ENCODE results near the gene SUV39H1. TPM values are rescaled to one million over a fixed set of nuclear protein-coding genes. Genes with fewer than 3 reads are reported as not detected.

SUV39H1 gene
- total and polyA plus RNA-seq, 9 of the 15 experiments (the other 6 are each of a cell fraction or from before 2014, with no cell fraction given), result 4.7 to 34.7 (median 17.9) TPM

DNA sequence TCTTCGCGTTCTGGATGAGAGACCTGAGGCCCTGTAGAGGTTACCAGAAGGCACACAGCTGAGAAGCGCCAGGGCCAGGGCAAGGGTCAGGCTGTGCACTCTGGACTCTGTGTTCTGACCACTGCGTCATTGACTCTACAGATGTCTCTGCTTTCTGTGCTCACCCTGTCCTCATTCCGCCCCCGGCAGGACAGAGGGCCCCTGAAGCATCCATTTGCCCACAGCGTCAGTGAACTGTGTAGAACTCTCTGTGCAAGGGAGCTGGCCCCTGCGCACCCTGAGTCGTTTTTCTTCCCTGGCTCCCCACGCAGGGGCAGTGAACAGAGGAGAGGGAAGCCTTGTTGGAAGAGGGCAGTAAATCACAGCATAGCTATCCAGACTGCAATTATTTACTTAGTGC is 19.0 kb upstream of the SUV39H1 start:
- H3K79me2 ChIP-seq (ENCODE audit: control insufficient read depth, insufficient read depth, low read length), result peaks cover 16% of the 10 kb centered on the region
- in situ Hi-C loops (cut with MboI), result no loop called here
- no peak for TF ChIP-seq PHB2 (IDR thresholded peaks at IDR 0.05; ENCODE audit: low read depth)
- TF ChIP-seq ZNF561 (CRISPR knock-in tag; conservative IDR thresholded peaks at IDR 0.05), result no peak
- no peak for TF ChIP-seq ZBTB8A (IDR thresholded peaks at IDR 0.05; ENCODE audit: partially characterized antibody)
- no peak for TF ChIP-seq PHF8 (IDR thresholded peaks at IDR 0.05; ENCODE audit: borderline replicate concordance, low read length)
- TF ChIP-seq DIDO1 (tag; IDR thresholded peaks at IDR 0.05; ENCODE audit: low read depth), result no peak
- TF ChIP-seq EGR1 (conservative IDR thresholded peaks at IDR 0.05), result no peak
- no peak for TF ChIP-seq SIN3A (IDR thresholded peaks at IDR 0.05; ENCODE audit: borderline replicate concordance in 2 of 2, control insufficient read depth in 1 of 2, low read depth in 2 of 2, low read length in 2 of 2)
- no peaks in the 10 kb centered on the region for H4K20me1 ChIP-seq (replicated peaks; ENCODE audit: control insufficient read depth, insufficient read depth, low read length)
- peak overlapping the region; percentile 36 to 87; a peak in 2 of 4 replicates for H3K9ac ChIP-seq (ENCODE audit: insufficient read depth in 1 of 2, low read depth in 2 of 2, low read length in 2 of 2)
- no peaks in the 10 kb centered on the region for H3K27me3 ChIP-seq (ENCODE audit: control insufficient read depth in 2 of 2, insufficient read depth in 2 of 2, low read length in 2 of 2)
- no TSS peak for BruUV-seq (replicated peaks)
- WGBS (ENCODE audit: insufficient coverage, low coverage, missing lambda C conversion rate), result 15% methylated on average over 5 of the region's 10 CpGs
- no peak overlapping the region; the same call in 2 of the 3 replicates for H3K27ac ChIP-seq (ENCODE audit: extremely low read depth, low read depth, low read length)
- CTCF ChIA-PET (ENCODE audit: low intra/inter-chr PET ratio), result no interaction called here
- intact Hi-C loops (cut with micrococcal nuclease), result loop anchor here (5.0 kb wide), 1 partner anchor 80 kb away; the partner anchor contains the start of gene WDR13
- POLR2A ChIA-PET, result interaction anchor here (0.6 to 0.7 kb wide), 2 partner anchors 116 to 481 kb away, joined by 3 read pairs; no protein-coding TSS in a partner anchor
- no peaks in the 10 kb centered on the region for H3K9me3 ChIP-seq (replicated peaks; ENCODE audit: control insufficient read depth, insufficient read depth, low read depth, low read length)
- no peak for DNase-seq (ENCODE audit: extremely low read depth in 1 of 4, low spot score in 3 of 4)
- H3K36me3 ChIP-seq (ENCODE audit: control insufficient read depth, insufficient read depth, low read length), result no peaks in the 10 kb centered on the region
- H3K4me2 ChIP-seq (ENCODE audit: insufficient read depth, low read length), result peak overlapping the region; percentile 91
- no peak for FAIRE-seq
- H3K9me1 ChIP-seq (ENCODE audit: control insufficient read depth, insufficient read depth, low read length), result no peaks in the 10 kb centered on the region
- no peak for ATAC-seq
- H2AFZ ChIP-seq (ENCODE audit: low read depth, low read length), result no peak overlapping the region
- H3K4me3 ChIP-seq, result peak overlapping the region; percentile 88
- peaks cover 25 to 26% of the 10 kb centered on the region in 2 experiments; a peak in 4 of 5 replicates for H3K4me1 ChIP-seq (replicated peaks in 1 of 2; ENCODE audit: control insufficient read depth in 2 of 2, insufficient read depth in 2 of 2, low read length in 2 of 2)

Measured in K562 (cell line).